Left ventricle myocardium inferior (tissue), 1 donor: ENCODE results near the gene IFRD2. TPM values are rescaled to one million over a fixed set of nuclear protein-coding genes. Genes with fewer than 3 reads are reported as not detected.
"Not testable (repeated sequence)": the region's sequence is repeated elsewhere in the genome, so short reads cannot be mapped to it uniquely, and the experiment has no call there.

Experiments
- DNase-seq: peaks from one replicate; pipeline ENCODE4 v3.0.0-alpha.2; 2020
- H3K27ac ChIP-seq: fragments of 200-600 bp; replicated peaks from 2 replicates; pipeline ENCODE4 v1.8.0; 2021
- H3K27me3 ChIP-seq: fragments of 200-600 bp; 2 replicates; pipeline ENCODE4 v1.8.0; 2021; ENCODE audit warnings: low read depth
- H3K36me3 ChIP-seq: fragments of 200-600 bp; 2 replicates; pipeline ENCODE4 v1.8.0; 2021
- H3K4me1 ChIP-seq: fragments of 200-600 bp; 2 replicates; pipeline ENCODE4 v1.8.0; 2021
- H3K4me3 ChIP-seq: fragments of 200-600 bp; 2 replicates; pipeline ENCODE4 v1.8.0; 2021; ENCODE audit warnings: mild to moderate bottlenecking, moderate library complexity
- H3K9me3 ChIP-seq: fragments of 200-600 bp; replicated peaks from 2 replicates; pipeline ENCODE4 v1.8.0; 2021
- CTCF ChIP-seq: fragments of 200-600 bp; IDR thresholded peaks from 2 replicates; pipeline ENCODE4 v1.8.0; 2021; ENCODE audit warnings: antibody characterized with exemption, mild to moderate bottlenecking, borderline replicate concordance
- intact Hi-C: fragments of 100-400 bp; cut with micrococcal nuclease; formaldehyde crosslinking; loops from one replicate; pipeline ENCODE4 v1.11.0; 2022
- total RNA-seq: library from RNA; stranded (reverse); fragmentation: NEBNext Ultra II Directional; extraction: Animal tissue kit (Norgen Biotek cat#: 25700); gene quantifications from one replicate; pipeline ENCODE4 v1.2.1, GENCODE V29; 2021
- donor health status: DM: no; HTN: yes; CAD: no; lungs with severe emphysema.

Gene IFRD2
- total RNA-seq, 1 donor from 2014 or later, result 54.9 TPM

- TF ChIP-seq CTCF, result no peak
- peak; percentile 78 for DNase-seq
- peak overlapping the region; percentile 23 for H3K4me3 ChIP-seq
- no peaks in the 10 kb centered on the region for H3K36me3 ChIP-seq
- no peaks in the 10 kb centered on the region for H3K27me3 ChIP-seq
- H3K9me3 ChIP-seq, result no peaks in the 10 kb centered on the region
- peaks cover 81% of the 10 kb centered on the region for H3K4me1 ChIP-seq
- intact Hi-C loops, result no loop called here
- H3K27ac ChIP-seq, result peak overlapping the region; percentile 99
Measured at GRCh38 chr3:50264383-50264963, 27.8 kb downstream of the IFRD2 start.

GRCh38 chr3:50263478-50264382 lies 28.5 kb downstream of the IFRD2 start:
- no peak for TF ChIP-seq CTCF

DNA sequence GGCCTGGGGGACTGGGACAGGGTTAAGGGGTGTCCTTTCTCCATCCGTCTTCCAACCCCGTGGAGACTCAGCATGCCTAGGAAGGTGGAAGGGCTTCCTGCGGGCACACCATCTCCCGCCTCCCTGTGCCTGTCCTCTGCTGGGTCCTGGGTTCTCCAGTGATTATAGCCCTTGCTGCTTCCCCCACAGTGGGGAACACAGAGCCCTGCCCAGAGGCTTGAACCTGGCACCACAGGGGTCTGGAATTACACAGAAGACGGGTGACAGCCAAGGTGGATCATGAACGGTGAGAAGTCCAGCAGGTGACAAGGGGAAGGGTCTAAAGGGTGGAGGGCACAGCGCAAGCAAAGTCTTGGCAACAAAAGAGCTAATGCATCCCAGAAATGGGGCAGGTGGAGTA lies 29.5 kb downstream of the IFRD2 start:
- Histone ChIP-seq H3K27ac (peak overlapping the region; percentile 99), H3K4me3 (no peak overlapping the region), H3K9me3 (peaks cover 4% of the 10 kb centered on the region), H3K4me1 (peaks cover 81% of the 10 kb centered on the region), H3K27me3 (no peaks in the 10 kb centered on the region), H3K36me3 (peaks cover 8% of the 10 kb centered on the region)
- DNase-seq, result no peak
- intact Hi-C loops, result no loop called here
- TF ChIP-seq CTCF, result no peak

More at GRCh38 chr3:50263478-50264382, 28.5 kb downstream of the IFRD2 start:
- intact Hi-C loops, result no loop called here
- H3K9me3 ChIP-seq, result no peaks in the 10 kb centered on the region
- H3K27me3 ChIP-seq, result no peaks in the 10 kb centered on the region
- peak overlapping the region; percentile 23 for H3K4me3 ChIP-seq
- H3K27ac ChIP-seq, result peak overlapping the region; percentile 99
- peaks cover 81% of the 10 kb centered on the region for H3K4me1 ChIP-seq
- H3K36me3 ChIP-seq, result no peaks in the 10 kb centered on the region
- DNase-seq, result no peak

DNA sequence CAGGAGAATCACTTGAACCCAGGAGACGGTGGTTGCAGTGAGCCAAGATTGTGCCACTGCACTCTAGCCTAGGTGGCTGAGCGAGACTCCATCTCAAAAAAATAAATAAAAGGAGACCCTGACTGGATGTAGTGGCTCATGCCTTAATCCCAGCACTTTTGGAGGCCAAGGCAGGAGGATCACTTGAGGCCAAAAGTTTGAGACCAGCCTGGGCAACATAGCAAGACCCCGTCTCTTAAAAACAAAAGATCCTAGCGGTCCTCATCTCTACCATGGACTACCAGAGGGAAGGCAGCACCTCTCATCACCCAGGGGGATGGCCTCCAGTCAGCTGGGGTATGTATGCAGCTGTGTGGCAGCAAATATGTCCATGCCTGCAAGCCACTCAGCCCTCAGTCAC lies 30.0 kb downstream of the IFRD2 start:
- DNase-seq, H3K9me3 ChIP-seq, H3K4me3 ChIP-seq, intact Hi-C loops, H3K27me3 ChIP-seq: not testable (repeated sequence)
- Histone ChIP-seq H3K27ac (peak overlapping the region; percentile 99), H3K4me1 (peaks cover 81% of the 10 kb centered on the region), H3K36me3 (peaks cover 14% of the 10 kb centered on the region)

- no peaks in the 10 kb centered on the region for H3K27me3 ChIP-seq
- H3K36me3 ChIP-seq, result peaks cover 21% of the 10 kb centered on the region
- peak overlapping the region; percentile 79 for H3K4me3 ChIP-seq
- no peak for DNase-seq
- no peak for TF ChIP-seq CTCF
- H3K27ac ChIP-seq, result peak overlapping the region; percentile 99
- peaks cover 6% of the 10 kb centered on the region for H3K9me3 ChIP-seq
- H3K4me1 ChIP-seq, result peaks cover 81% of the 10 kb centered on the region
- intact Hi-C loops, result no loop called here
Measured at GRCh38 chr3:50261505-50261904, 30.7 kb downstream of the IFRD2 start.
